Frontal cortex (tissue), 4 donors: ENCODE measurements around the gene RBM22. TPM values are rescaled to one million over a fixed set of nuclear protein-coding genes. Genes with fewer than 3 reads are reported as not detected.

Source experiments
- DNase-seq, 2 donors: peaks; one replicate each; pipeline ENCODE4 v3.0.0; 2012; ENCODE audit warnings: low spot score in 2 of 2
- FAIRE-seq: peaks from 2 replicates; lab custom pipeline; 2012; peaks lifted over from hg19 to GRCh38; lab: Jason Lieb, UNC
- total RNA-seq: library from RNA; depleted of rRNA; stranded (reverse); fragments of >200 nt; gene quantifications from one replicate; pipeline ENCODE4 v1.2.3, GENCODE V29; 2014
- donor health status: control.
- donor health status: control.
- donor health status: control.

RBM22 gene
- total RNA-seq, 1 donor from 2014 or later = 25.3 TPM

- no peak for FAIRE-seq
- DNase-seq = no peak
These were observed 46.9 kb downstream of the RBM22 start for GRCh38 chr5:150653762-150654556.

- no peak for FAIRE-seq
- DNase-seq = no peak
These were observed 47.6 kb downstream of the RBM22 start for GRCh38 chr5:150653145-150653761.

GRCh38 chr5:150651924-150652671, 48.8 kb downstream of the RBM22 start:
- no peak for FAIRE-seq

GRCh38 chr5:150651382-150651781, 49.5 kb downstream of the RBM22 start:
- FAIRE-seq (no peak), DNase-seq (no peak)

More at GRCh38 chr5:150651924-150652671, 48.8 kb downstream of the RBM22 start:
- DNase-seq = no peak

- no peak for FAIRE-seq
- DNase-seq = no peak
These were observed 50.5 kb downstream of the RBM22 start for GRCh38 chr5:150650021-150651006.

GRCh38 chr5:150649108-150650020, 51.5 kb downstream of the RBM22 start:
- no peak for DNase-seq
- FAIRE-seq = no peak

- no peak for FAIRE-seq
These were observed 52.4 kb downstream of the RBM22 start for GRCh38 chr5:150648294-150649107.

GRCh38 chr5:150647275-150648251, 53.3 kb downstream of the RBM22 start:
- FAIRE-seq (no peak), DNase-seq (no peak)

More at GRCh38 chr5:150648294-150649107, 52.4 kb downstream of the RBM22 start:
- no peak for DNase-seq

GRCh38 chr5:150645070-150645700, 55.7 kb downstream of the RBM22 start:
- FAIRE-seq (no peak), DNase-seq (no peak)

GRCh38 chr5:150644514-150644913, 56.3 kb downstream of the RBM22 start:
- DNase-seq = no peak
- FAIRE-seq = no peak

- no peak for DNase-seq
These were observed 56.8 kb downstream of the RBM22 start for GRCh38 chr5:150644058-150644457.

GRCh38 chr5:150642991-150643710, 57.7 kb downstream of the RBM22 start:
- FAIRE-seq = no peak

More at GRCh38 chr5:150644058-150644457, 56.8 kb downstream of the RBM22 start:
- no peak for FAIRE-seq

GRCh38 chr5:150642567-150642927, 58.3 kb downstream of the RBM22 start:
- no peak for FAIRE-seq

More at GRCh38 chr5:150642991-150643710, 57.7 kb downstream of the RBM22 start:
- no peak for DNase-seq

GRCh38 chr5:150641824-150642566, 58.9 kb downstream of the RBM22 start:
- no peak for DNase-seq
- FAIRE-seq = no peak

More at GRCh38 chr5:150642567-150642927, 58.3 kb downstream of the RBM22 start:
- no peak for DNase-seq
